Activated naive CD8-positive, alpha-beta T cell (primary cell): ENCODE results near the gene NAA50.

Experiments used
- H3K27ac Mint-ChIP-seq: one replicate; pipeline ENCODE4 v1.8.0; 2021; ENCODE audit warnings: mixed read lengths
- H3K27me3 Mint-ChIP-seq: one replicate; pipeline ENCODE4 v1.8.0; 2021; ENCODE audit warnings: mixed read lengths
- H3K36me3 Mint-ChIP-seq: one replicate; pipeline ENCODE4 v1.8.0; 2021; ENCODE audit warnings: mixed read lengths
- H3K4me1 Mint-ChIP-seq: one replicate; pipeline ENCODE4 v1.8.0; 2021; ENCODE audit warnings: low read depth, mixed read lengths
- H3K4me3 Mint-ChIP-seq: one replicate; pipeline ENCODE4 v1.8.0; 2021; ENCODE audit warnings: mild to moderate bottlenecking, mixed read lengths
- H3K9me3 Mint-ChIP-seq: one replicate; pipeline ENCODE4 v1.8.0; 2021; ENCODE audit warnings: low read depth, mixed read lengths

NAA50 gene

DNA sequence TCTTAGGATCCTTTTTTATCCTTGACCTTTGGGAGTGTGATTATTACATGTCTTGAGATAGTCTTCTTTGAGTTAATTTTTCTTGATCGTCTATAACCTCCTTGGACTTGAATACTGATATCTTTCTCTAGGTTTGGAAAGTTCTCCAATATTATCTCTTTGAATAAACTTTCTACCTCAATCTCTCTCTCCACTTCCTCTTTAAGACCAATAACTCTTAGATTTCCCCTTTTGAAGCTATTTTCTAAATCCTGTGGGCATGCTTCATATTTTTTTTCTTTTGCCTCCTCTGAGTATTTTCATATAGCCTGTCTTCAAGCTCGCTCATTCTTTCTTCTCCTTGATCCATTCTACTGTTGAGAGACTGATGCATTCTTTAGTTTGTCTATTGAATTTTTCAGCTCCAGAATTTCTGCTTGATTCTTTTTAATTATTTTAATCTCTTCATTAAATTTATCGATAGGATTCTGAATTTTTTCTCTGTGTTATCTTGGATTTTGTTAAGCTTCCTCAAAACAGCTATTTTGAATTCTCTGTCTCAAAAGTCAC, 61.7 kb downstream of the NAA50 start:
- H3K4me1 Mint-ChIP-seq, result peaks cover 12% of the 10 kb centered on the region
- peaks cover 14% of the 10 kb centered on the region for H3K36me3 Mint-ChIP-seq
- peaks cover 4% of the 10 kb centered on the region for H3K9me3 Mint-ChIP-seq
- H3K4me3 Mint-ChIP-seq, result no peak overlapping the region
- H3K27me3 Mint-ChIP-seq, result no peaks in the 10 kb centered on the region
- H3K27ac Mint-ChIP-seq, result no peak overlapping the region

DNA sequence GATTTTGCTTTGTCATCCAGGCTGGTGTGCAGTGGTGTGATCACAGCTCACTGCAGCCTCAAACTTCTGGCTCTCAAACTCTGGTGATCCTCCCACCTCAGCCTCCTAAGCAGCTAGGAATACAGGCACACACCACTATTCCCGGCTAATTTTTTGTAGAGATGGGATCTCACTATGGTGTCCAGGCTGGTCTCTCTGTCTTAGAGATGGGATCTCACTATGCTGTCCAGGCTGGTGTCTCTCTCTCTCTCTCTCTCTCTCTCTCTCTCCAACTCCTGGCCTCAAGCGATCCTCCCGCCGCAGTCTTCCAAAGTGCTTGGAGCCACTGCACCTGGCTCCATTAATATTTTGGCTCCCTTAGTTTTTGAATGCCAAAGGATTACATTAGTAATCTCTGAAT, 67.3 kb downstream of the NAA50 start:
- Mint-ChIP-seq H3K9me3 (no peaks in the 10 kb centered on the region), H3K27ac (no peak overlapping the region), H3K4me3 (no peak overlapping the region), H3K4me1 (peaks cover 12% of the 10 kb centered on the region), H3K27me3 (no peaks in the 10 kb centered on the region), H3K36me3 (peaks cover 19% of the 10 kb centered on the region)

DNA sequence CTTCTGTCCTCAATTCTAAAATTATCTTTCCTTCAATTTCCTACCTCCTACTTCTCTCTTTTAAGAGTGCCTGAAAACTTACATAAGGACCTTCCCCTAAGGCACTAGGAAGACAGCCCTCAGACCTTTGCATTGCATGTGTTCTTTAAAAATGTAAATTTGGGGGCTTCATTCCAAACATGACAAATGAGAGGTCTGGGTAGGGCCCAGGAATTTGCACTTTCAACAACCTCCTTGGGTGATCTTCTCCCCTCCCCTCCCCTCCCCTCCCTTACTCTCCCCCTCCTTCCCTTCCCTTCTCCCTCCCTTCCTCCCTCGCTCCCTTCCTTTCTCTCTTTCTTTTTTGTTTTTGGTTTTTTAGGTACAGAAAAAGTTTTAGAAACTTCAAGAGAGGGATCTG, 68.3 kb downstream of the NAA50 start:
- H3K9me3 Mint-ChIP-seq, result no peaks in the 10 kb centered on the region
- no peak overlapping the region for H3K4me3 Mint-ChIP-seq
- peaks cover 12% of the 10 kb centered on the region for H3K4me1 Mint-ChIP-seq
- no peak overlapping the region for H3K27ac Mint-ChIP-seq
- peaks cover 18% of the 10 kb centered on the region for H3K36me3 Mint-ChIP-seq
- no peaks in the 10 kb centered on the region for H3K27me3 Mint-ChIP-seq

DNA sequence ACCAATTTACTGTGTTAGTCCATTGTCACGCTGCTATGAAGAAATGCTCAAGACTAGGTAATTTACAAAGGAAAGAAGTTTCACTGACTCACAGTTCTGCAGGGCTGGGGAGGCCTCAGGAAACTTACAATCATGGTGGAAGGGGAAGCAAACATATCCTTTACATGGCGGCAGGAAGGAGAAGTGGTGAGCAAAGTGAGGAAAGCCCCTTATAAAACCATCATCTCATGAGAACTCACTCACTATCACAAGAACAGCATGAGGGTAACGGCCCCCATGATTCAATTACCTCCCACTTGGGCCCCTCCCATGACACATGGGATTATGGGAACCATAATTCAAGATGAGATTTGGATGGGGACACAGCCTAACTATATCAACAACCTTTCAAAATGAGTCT, 69.8 kb downstream of the NAA50 start:
- Mint-ChIP-seq H3K27me3 (no peaks in the 10 kb centered on the region), H3K27ac (no peak overlapping the region), H3K36me3 (peaks cover 18% of the 10 kb centered on the region), H3K4me1 (peaks cover 12% of the 10 kb centered on the region), H3K9me3 (no peaks in the 10 kb centered on the region), H3K4me3 (no peak overlapping the region)

DNA sequence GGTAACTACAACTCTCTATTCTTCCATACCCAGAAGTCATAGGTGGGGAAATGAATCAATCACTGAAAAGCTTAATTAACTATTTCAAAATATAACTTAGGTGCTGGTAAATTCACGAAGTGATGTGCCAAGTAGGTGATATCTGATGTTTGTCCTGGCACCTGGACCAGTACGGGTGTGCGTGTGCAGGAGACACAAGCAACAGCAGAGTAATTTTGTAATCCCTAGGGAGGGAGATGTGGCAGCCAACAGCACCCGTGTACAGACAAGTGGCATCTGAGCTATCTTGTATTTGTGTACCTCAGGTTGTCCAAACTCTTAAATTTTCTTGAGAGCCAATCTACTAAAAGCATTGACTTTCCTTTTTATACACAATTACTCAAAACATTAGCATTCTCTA, 72.5 kb downstream of the NAA50 start:
- H3K27me3 Mint-ChIP-seq, result no peaks in the 10 kb centered on the region
- peaks cover 18% of the 10 kb centered on the region for H3K36me3 Mint-ChIP-seq
- H3K4me3 Mint-ChIP-seq, result no peak overlapping the region
- peaks cover 21% of the 10 kb centered on the region for H3K4me1 Mint-ChIP-seq
- H3K27ac Mint-ChIP-seq, result no peak overlapping the region
- no peaks in the 10 kb centered on the region for H3K9me3 Mint-ChIP-seq

DNA sequence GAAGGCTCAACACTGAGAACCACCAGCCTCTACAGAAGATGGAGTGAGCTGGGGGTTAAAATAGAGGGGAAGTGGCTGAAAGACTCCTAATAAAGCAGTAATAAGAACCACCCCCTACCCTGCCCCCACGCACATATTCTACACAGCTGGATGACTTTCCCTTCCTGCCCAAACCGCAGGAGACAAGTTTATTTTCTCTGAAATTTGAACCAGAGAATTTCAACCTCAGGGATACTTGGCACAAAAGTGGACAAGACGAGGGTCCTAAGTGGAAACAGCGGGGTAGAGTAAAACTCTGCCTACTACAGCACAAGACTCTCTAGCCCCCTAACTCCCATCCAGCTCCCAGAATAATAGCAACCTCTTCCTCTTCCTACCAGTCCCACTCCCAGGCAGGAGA, 78.0 kb downstream of the NAA50 start:
- Mint-ChIP-seq H3K36me3 (peaks cover 7% of the 10 kb centered on the region), H3K9me3 (no peaks in the 10 kb centered on the region), H3K27ac (no peak overlapping the region), H3K4me1 (peaks cover 23% of the 10 kb centered on the region), H3K4me3 (no peak overlapping the region), H3K27me3 (no peaks in the 10 kb centered on the region)
